Thyroid gland (tissue), 4 donors: ENCODE data around the gene HFM1.

Experiments used
- POLR2A ChIP-seq, 2 donors: fragments of 450-650 bp; IDR thresholded peaks; one replicate each; pipeline ENCODE4 v1.6.1; 2017; ENCODE audit warnings: antibody characterized with exemption in 2 of 2, mild to moderate bottlenecking in 2 of 2, moderate library complexity in 1 of 2
- TF ChIP-seq, protein P1 (sequence below), 6 experiments: fragments of 200-600 bp in 3 of 6; fragments of 450-650 bp in 3 of 6; sonication (generic) in 3 of 6; IDR thresholded peaks; one replicate each; pipeline ENCODE4 v1.5.1; 2016 to 2019; ENCODE audit warnings: antibody characterized with exemption in 6 of 6, mild to moderate bottlenecking in 2 of 6, inconsistent platforms in 1 of 6, moderate library complexity in 1 of 6

- TF ChIP-seq, protein P1, sequence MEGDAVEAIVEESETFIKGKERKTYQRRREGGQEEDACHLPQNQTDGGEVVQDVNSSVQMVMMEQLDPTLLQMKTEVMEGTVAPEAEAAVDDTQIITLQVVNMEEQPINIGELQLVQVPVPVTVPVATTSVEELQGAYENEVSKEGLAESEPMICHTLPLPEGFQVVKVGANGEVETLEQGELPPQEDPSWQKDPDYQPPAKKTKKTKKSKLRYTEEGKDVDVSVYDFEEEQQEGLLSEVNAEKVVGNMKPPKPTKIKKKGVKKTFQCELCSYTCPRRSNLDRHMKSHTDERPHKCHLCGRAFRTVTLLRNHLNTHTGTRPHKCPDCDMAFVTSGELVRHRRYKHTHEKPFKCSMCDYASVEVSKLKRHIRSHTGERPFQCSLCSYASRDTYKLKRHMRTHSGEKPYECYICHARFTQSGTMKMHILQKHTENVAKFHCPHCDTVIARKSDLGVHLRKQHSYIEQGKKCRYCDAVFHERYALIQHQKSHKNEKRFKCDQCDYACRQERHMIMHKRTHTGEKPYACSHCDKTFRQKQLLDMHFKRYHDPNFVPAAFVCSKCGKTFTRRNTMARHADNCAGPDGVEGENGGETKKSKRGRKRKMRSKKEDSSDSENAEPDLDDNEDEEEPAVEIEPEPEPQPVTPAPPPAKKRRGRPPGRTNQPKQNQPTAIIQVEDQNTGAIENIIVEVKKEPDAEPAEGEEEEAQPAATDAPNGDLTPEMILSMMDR (IDR thresholded peaks at IDR 0.05) = no peak
- no peak for TF ChIP-seq POLR2A (IDR thresholded peaks at IDR 0.05)
Observed at GRCh38 chr1:91234181-91234580, 170.5 kb downstream of the HFM1 start.
